Colonic mucosa (tissue), 4 donors: ENCODE data around the gene IL20. TPM values are rescaled to one million over a fixed set of nuclear protein-coding genes. Genes with fewer than 3 reads are reported as not detected.

Experiments
- DNase-seq: peaks from one replicate; pipeline ENCODE4 v3.0.0-alpha.2; 2020
- H3K27ac ChIP-seq: fragments of 200-600 bp; one replicate; pipeline ENCODE4 v1.8.0; 2021
- H3K27me3 ChIP-seq: fragments of 200-600 bp; one replicate; pipeline ENCODE4 v1.8.0; 2021
- H3K36me3 ChIP-seq: fragments of 200-600 bp; one replicate; pipeline ENCODE4 v1.8.0; 2021
- H3K4me1 ChIP-seq: fragments of 200-600 bp; one replicate; pipeline ENCODE4 v1.8.0; 2021; ENCODE audit warnings: mild to moderate bottlenecking
- H3K4me3 ChIP-seq: fragments of 200-600 bp; one replicate; pipeline ENCODE4 v1.8.0; 2021
- H3K9ac ChIP-seq, 2 donors: one replicate each; pipeline ENCODE4 v1.7.0; 2013; ENCODE audit warnings: control low read depth in 2 of 2, low read depth in 2 of 2, low read length in 2 of 2
- H3K9me3 ChIP-seq: fragments of 200-600 bp; one replicate; pipeline ENCODE4 v1.8.0; 2021
- CTCF ChIP-seq: fragments of 200-600 bp; IDR thresholded peaks from one replicate; pipeline ENCODE4 v1.8.0; 2022; ENCODE audit warnings: antibody characterized with exemption, mild to moderate bottlenecking
- intact Hi-C: fragments of 100-400 bp; cut with DNase I; formaldehyde crosslinking; loops from one replicate; pipeline ENCODE4 v1.14.1; 2022
- total RNA-seq, 2 donors: library from RNA; stranded (reverse); fragmentation: NEBNext Ultra II Directional in 1 of 2; extraction: Animal tissue kit (Norgen Biotek cat#: 25700) in 1 of 2; gene quantifications; one replicate each; pipeline ENCODE4 v1.2.1, GENCODE V29; 2021
- donor health status: healthy.
- donor health status: DM: no; HTN: no; CAD: no.
- donor health status: DM: no; HTN: no; CAD: no.

Gene IL20
- not detected for total RNA-seq

DNA sequence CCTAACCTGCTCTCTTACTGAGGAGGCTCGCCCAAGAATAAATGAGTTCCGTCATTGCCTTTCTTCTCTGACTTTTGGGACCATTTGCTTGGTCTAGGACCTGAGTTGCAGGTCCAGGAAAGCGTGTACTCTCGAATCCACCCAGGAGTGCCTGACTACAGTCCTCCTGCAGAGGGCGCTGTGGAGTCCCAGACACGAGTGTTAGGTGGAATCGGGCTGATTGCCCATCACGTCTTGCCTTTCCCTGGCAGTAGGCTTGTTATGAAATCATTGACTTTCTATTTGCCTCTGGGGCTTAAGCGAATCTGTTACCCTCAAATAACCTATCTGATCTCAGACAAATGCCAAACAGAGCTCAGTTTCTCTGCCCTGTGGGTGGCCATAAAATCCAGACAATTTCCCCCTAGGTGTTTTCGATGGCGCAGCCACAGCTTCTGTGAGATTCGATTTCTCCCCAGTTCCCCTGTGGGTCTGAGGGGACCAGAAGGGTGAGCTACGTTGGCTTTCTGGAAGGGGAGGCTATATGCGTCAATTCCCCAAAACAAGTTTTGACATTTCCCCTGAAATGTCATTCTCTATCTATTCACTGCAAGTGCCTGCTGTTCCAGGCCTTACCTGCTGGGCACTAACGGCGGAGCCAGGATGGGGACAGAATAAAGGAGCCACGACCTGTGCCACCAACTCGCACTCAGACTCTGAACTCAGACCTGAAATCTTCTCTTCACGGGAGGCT, at the start of gene IL20:
IL20 (plus strand) TSS at position 685 of the 733 bp plus-strand sequence. CDS start 230 bp downstream, outside the sequence.
- peak; percentile 89 for TF ChIP-seq CTCF
- H3K27ac ChIP-seq: no peak within 1 kb of the TSS
- H3K9ac ChIP-seq: no peak within 1 kb of the TSS
- H3K27me3 ChIP-seq: no peaks in the 10 kb centered on the region
- no peaks in the 10 kb centered on the region for H3K36me3 ChIP-seq
- H3K4me3 ChIP-seq: no peak within 1 kb of the TSS
- intact Hi-C loops: loop anchor here (5.0 kb wide), 3 partner anchors 42 to 127 kb away; no protein-coding TSS in a partner anchor
- peak; percentile 83 for DNase-seq
- H3K9me3 ChIP-seq: no peaks in the 10 kb centered on the region
- H3K4me1 ChIP-seq: no peaks in the 10 kb centered on the region

GRCh38 chr1:206816390-206817287, 48.8 kb upstream of the IL20 start:
- H3K4me3 ChIP-seq: no peak overlapping the region
- H3K36me3 ChIP-seq: no peaks in the 10 kb centered on the region
- no peaks in the 10 kb centered on the region for H3K9me3 ChIP-seq
- H3K9ac ChIP-seq: no peak overlapping the region
- intact Hi-C loops: no loop called here
- no peaks in the 10 kb centered on the region for H3K27me3 ChIP-seq
- no peaks in the 10 kb centered on the region for H3K4me1 ChIP-seq
- H3K27ac ChIP-seq: no peak overlapping the region
- DNase-seq: no peak
- TF ChIP-seq CTCF: no peak

GRCh38 chr1:206821493-206821892, 43.9 kb upstream of the IL20 start:
- no peak for TF ChIP-seq CTCF
- DNase-seq: no peak
- intact Hi-C loops: no loop called here
- Histone ChIP-seq H3K36me3 (no peaks in the 10 kb centered on the region), H3K4me1 (no peaks in the 10 kb centered on the region), H3K9me3 (no peaks in the 10 kb centered on the region), H3K27ac (no peak overlapping the region), H3K9ac (no peak overlapping the region), H3K27me3 (no peaks in the 10 kb centered on the region), H3K4me3 (no peak overlapping the region)

- Histone ChIP-seq H3K36me3 (no peaks in the 10 kb centered on the region), H3K27ac (no peak overlapping the region)
- DNase-seq: no peak
These were observed 41.7 kb upstream of the IL20 start for GRCh38 chr1:206823727-206824126.

More at GRCh38 chr1:206823727-206824126, 41.7 kb upstream of the IL20 start:
- Histone ChIP-seq H3K9ac (no peak overlapping the region), H3K27me3 (no peaks in the 10 kb centered on the region), H3K4me1 (no peaks in the 10 kb centered on the region), H3K4me3 (no peak overlapping the region), H3K9me3 (no peaks in the 10 kb centered on the region)
- intact Hi-C loops: no loop called here
- no peak for TF ChIP-seq CTCF
